Fibroblast of the aortic adventitia (primary cell): ENCODE results near the gene RUBCNL. TPM values are rescaled to one million over a fixed set of nuclear protein-coding genes. Genes with fewer than 3 reads are reported as not detected.
"Not testable (repeated sequence)": the region's sequence is repeated elsewhere in the genome, so short reads cannot be mapped to it uniquely, and the experiment has no call there.

Source experiments
- DNase-seq: peaks from one replicate; pipeline ENCODE4 v3.0.0-alpha.2; 2010; ENCODE audit warnings: low read depth
- H3K4me3 ChIP-seq: 2 replicates; pipeline ENCODE4 v1.5.1; 2011; ENCODE audit warnings: low read depth, mild to moderate bottlenecking, control low read depth, low read length, moderate library complexity
- total RNA-seq: library from RNA; depleted of rRNA; stranded (reverse); fragments of >200 nt; gene quantifications from 2 replicates; pipeline ENCODE4 v1.2.3, GENCODE V29; 2012; ENCODE audit warnings: low replicate concordance
- TF ChIP-seq, protein P1 (sequence below): IDR thresholded peaks from 2 replicates; pipeline ENCODE4 v1.5.1; 2011; ENCODE audit warnings: mild to moderate bottlenecking, low read length, control low read depth, inconsistent platforms; ENCODE audit not compliant: insufficient read depth

RUBCNL gene
- total RNA-seq, 1 donor = 4.6 TPM

DNA sequence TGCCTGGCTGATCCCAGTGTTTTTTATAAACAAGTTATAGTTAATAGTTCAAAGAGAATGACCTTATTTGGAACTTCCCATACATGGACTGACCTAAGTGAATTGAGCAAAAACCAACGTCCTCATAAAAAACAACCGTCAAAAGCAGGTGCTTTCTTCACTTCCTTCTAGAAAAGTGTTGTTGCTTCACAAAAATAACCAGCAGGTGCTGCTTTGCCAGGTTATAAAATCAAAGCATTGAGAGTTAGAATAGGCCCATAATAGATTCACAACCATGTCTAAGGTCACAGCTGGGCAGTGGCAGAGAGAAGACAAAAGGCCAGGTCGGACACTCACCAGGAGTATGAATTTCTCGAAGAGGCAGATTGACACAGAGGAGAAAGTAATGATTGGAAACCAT is 9.5 kb downstream of the RUBCNL start:
- DNase-seq = no peak
- no peak overlapping the region for H3K4me3 ChIP-seq
- TF ChIP-seq, protein P1, sequence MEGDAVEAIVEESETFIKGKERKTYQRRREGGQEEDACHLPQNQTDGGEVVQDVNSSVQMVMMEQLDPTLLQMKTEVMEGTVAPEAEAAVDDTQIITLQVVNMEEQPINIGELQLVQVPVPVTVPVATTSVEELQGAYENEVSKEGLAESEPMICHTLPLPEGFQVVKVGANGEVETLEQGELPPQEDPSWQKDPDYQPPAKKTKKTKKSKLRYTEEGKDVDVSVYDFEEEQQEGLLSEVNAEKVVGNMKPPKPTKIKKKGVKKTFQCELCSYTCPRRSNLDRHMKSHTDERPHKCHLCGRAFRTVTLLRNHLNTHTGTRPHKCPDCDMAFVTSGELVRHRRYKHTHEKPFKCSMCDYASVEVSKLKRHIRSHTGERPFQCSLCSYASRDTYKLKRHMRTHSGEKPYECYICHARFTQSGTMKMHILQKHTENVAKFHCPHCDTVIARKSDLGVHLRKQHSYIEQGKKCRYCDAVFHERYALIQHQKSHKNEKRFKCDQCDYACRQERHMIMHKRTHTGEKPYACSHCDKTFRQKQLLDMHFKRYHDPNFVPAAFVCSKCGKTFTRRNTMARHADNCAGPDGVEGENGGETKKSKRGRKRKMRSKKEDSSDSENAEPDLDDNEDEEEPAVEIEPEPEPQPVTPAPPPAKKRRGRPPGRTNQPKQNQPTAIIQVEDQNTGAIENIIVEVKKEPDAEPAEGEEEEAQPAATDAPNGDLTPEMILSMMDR = no peak

- TF ChIP-seq, protein P1 = no peak
- no peak overlapping the region for H3K4me3 ChIP-seq
- DNase-seq = no peak
Observed at GRCh38 chr13:46374710-46375109, 12.3 kb downstream of the RUBCNL start.

- TF ChIP-seq, protein P1 = no peak
- DNase-seq = no peak
- H3K4me3 ChIP-seq = no peak overlapping the region
Observed at GRCh38 chr13:46373623-46374022, 13.4 kb downstream of the RUBCNL start.

GRCh38 chr13:46372938-46373337 is 14.1 kb downstream of the RUBCNL start:
- not testable (repeated sequence) for H3K4me3 ChIP-seq, DNase-seq

- H3K4me3 ChIP-seq = no peak overlapping the region
- DNase-seq = no peak
- TF ChIP-seq, protein P1 = no peak
Observed at GRCh38 chr13:46372071-46372470, 15.0 kb downstream of the RUBCNL start.

DNA sequence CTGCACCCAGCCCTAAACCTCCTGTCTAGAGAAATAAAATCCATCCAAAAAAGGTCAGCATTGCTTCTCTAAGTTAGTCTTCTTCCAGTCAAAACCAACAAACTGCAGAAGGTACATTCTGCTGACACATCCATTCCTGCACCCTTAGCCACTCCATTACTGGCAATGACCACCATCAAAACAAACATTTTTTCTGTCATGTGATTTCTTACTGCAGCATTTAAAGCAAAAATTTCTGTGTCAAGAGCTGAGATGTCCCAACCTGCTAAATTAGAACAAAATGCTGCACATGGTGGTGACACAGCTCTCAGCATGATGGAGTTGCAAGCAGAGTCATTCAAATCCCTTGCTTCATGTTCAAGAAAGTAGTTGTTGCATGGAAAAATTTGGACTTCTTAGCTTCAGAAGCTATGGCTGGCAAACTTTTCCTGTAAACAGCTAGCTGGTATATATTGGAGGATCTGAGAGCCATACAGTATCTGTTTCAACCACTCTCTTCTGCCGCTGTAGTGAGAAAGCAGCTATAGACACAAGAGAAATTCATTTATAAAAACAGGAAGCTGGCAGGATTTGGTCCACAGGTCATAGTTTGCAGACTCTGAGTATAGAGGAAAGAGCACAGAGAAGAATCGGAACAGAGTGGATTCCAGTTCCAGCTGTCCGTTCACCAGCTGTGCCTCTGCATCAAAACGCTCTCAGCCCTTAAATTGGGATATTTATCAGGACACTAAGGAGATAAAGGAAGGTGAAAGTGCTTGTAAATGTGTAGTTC is 17.4 kb downstream of the RUBCNL start:
- TF ChIP-seq, protein P1 = no peak
- no peak overlapping the region for H3K4me3 ChIP-seq
- DNase-seq = peak; percentile 89

DNA sequence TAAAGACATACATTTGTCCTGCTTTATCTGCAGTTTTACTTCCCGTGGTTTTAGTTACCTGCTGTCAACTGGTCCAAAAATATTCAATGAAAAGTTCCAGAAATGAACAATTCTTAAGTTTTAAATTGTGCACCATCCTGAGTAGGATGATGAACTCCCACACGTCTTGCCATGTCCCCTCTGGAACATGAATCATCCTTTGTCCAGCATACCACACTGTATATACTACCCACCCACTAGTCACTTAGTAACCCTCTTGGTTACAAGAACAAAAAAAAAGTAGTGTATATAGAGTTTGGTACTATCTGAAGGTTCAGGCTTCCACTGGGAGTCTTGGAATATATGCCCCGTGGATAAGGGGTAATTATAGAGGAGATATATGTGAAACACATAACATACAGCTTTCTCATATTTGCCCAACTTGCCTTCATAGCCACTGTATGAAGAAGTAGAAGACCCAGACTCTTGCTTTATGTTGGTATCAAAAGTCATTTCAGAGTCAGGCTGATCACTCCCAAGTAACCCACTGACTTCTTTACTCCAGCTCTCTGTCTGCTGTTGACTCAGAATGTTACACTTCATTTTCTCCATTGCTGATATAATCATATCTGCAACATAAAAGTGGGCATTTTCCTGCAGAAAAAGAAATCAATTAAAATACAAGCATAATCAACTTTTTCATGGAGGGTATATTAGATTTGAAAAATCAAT is 19.3 kb downstream of the RUBCNL start:
- DNase-seq = peak; percentile 43
- no peak overlapping the region for H3K4me3 ChIP-seq
- TF ChIP-seq, protein P1 = no peak
